ENCODE data around the gene GPC3.

The GPC3 gene

DNA sequence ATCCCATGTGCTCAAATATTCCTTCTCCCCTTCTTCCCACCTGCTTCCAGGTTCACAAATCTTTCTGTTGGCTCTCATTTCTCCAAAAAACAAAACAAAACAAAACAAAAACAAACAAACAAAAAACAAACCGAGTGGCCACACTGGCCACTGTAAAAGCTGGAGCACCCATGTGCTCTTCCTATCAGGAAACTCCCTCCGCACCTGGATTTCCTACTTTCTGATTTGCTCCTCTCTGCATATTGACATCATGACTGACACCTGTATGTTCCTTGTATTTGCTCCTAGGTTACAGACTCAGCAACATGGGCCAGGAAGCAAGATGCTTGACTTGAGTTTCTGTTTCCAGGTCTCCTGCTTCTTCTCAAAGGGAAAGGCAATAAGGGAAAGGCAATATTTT is 258.8 kb downstream of the GPC3 start:
- H3F3A ChIP-seq (ENCODE audit: insufficient read depth, low read length): no peaks in the 10 kb centered on the region
- H3K79me2 ChIP-seq (ENCODE audit: insufficient read depth, low read length): no peaks in the 10 kb centered on the region
- H2AFZ ChIP-seq (ENCODE audit: low read length): no peak overlapping the region
- no peak overlapping the region for H3K9ac ChIP-seq (ENCODE audit: low read length)
- H4K20me1 ChIP-seq (ENCODE audit: insufficient read depth, low read length): no peaks in the 10 kb centered on the region
- no peaks in the 10 kb centered on the region for H3K27me3 ChIP-seq (ENCODE audit: insufficient read depth, low read length)
- no peaks in the 10 kb centered on the region for H3K9me3 ChIP-seq (ENCODE audit: low read length)
- no peaks in the 10 kb centered on the region for H3K9me2 ChIP-seq (ENCODE audit: low read depth, low read length)
- H3K4me1 ChIP-seq (ENCODE audit: insufficient read depth, low read length, severe bottlenecking): no peaks in the 10 kb centered on the region
- TF ChIP-seq, protein P1, sequence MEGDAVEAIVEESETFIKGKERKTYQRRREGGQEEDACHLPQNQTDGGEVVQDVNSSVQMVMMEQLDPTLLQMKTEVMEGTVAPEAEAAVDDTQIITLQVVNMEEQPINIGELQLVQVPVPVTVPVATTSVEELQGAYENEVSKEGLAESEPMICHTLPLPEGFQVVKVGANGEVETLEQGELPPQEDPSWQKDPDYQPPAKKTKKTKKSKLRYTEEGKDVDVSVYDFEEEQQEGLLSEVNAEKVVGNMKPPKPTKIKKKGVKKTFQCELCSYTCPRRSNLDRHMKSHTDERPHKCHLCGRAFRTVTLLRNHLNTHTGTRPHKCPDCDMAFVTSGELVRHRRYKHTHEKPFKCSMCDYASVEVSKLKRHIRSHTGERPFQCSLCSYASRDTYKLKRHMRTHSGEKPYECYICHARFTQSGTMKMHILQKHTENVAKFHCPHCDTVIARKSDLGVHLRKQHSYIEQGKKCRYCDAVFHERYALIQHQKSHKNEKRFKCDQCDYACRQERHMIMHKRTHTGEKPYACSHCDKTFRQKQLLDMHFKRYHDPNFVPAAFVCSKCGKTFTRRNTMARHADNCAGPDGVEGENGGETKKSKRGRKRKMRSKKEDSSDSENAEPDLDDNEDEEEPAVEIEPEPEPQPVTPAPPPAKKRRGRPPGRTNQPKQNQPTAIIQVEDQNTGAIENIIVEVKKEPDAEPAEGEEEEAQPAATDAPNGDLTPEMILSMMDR (IDR thresholded peaks at IDR 0.05; ENCODE audit: low read length): no peak
- no peak for TF ChIP-seq EZH2 (IDR thresholded peaks at IDR 0.05; ENCODE audit: borderline replicate concordance, low read length)
- H3K4me2 ChIP-seq (ENCODE audit: low read length): no peak overlapping the region
- H3K27ac ChIP-seq (ENCODE audit: low read depth, low read length, poor library complexity, severe bottlenecking): no peak overlapping the region
- H3K4me3 ChIP-seq (ENCODE audit: low read depth, low read length, poor library complexity, severe bottlenecking): no peak overlapping the region
- no peaks in the 10 kb centered on the region for H3K36me3 ChIP-seq (ENCODE audit: insufficient read depth, low read length)

DNA sequence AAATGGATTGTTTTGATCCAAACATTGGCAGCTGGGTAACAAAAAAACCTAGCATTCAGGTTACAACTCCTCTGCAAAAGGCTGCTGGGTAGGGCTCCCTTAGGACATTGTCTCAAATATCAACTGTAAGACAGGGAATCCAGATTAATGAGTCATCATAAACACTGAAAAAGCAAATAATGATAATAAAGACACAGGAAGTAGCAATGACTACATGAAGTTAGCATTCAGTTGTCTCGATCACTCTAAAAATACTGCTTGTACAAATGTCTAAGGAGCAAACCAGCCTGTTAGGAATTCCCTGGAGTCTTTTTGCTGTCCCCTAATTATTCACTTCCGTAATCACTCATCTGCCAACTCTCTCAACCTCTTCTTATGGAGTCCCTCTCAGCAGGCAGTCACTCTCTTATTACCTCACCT is 259.2 kb downstream of the GPC3 start:
- Histone ChIP-seq H4K20me1 (ENCODE audit: insufficient read depth, low read length) (no peaks in the 10 kb centered on the region), H3K4me3 (ENCODE audit: low read depth, low read length, poor library complexity, severe bottlenecking) (no peak overlapping the region), H3K9ac (ENCODE audit: low read length) (no peak overlapping the region), H3K27me3 (ENCODE audit: insufficient read depth, low read length) (no peaks in the 10 kb centered on the region), H3K9me3 (ENCODE audit: low read length) (no peaks in the 10 kb centered on the region), H3F3A (ENCODE audit: insufficient read depth, low read length) (no peaks in the 10 kb centered on the region), H3K36me3 (ENCODE audit: insufficient read depth, low read length) (no peaks in the 10 kb centered on the region), H2AFZ (ENCODE audit: low read length) (no peak overlapping the region), H3K4me1 (ENCODE audit: insufficient read depth, low read length, severe bottlenecking) (no peaks in the 10 kb centered on the region), H3K79me2 (ENCODE audit: insufficient read depth, low read length) (no peaks in the 10 kb centered on the region), H3K4me2 (ENCODE audit: low read length) (no peak overlapping the region), H3K27ac (ENCODE audit: low read depth, low read length, poor library complexity, severe bottlenecking) (no peak overlapping the region), H3K9me2 (ENCODE audit: low read depth, low read length) (no peaks in the 10 kb centered on the region)
- no peak for TF ChIP-seq EZH2 (IDR thresholded peaks at IDR 0.05; ENCODE audit: borderline replicate concordance, low read length)
- TF ChIP-seq, protein P1 (IDR thresholded peaks at IDR 0.05; ENCODE audit: low read length): no peak

DNA sequence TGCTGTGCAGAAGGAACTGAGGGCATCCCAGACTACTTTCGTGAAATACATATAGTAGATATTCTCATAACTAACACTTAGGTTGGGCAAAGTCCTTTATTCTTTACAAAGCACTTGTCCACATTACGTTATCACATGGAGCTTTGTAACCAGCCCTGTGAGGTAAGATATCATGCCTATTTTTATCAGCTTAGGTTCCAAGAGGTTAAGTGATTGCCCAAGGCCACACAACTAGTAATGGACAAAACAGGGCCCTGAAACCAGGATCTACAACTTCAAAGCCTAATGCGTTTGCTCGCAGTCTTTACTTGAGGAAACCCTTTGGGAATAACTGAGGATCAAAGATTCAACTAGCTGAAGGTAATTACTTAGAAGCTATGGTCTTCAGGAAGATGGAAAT is 261.5 kb downstream of the GPC3 start:
- no peaks in the 10 kb centered on the region for H3K79me2 ChIP-seq (ENCODE audit: insufficient read depth, low read length)
- no peak overlapping the region for H3K4me3 ChIP-seq (ENCODE audit: low read depth, low read length, poor library complexity, severe bottlenecking)
- H3K9ac ChIP-seq (ENCODE audit: low read length): no peak overlapping the region
- H3K4me2 ChIP-seq (ENCODE audit: low read length): no peak overlapping the region
- no peak for TF ChIP-seq EZH2 (IDR thresholded peaks at IDR 0.05; ENCODE audit: borderline replicate concordance, low read length)
- TF ChIP-seq, protein P1 (IDR thresholded peaks at IDR 0.05; ENCODE audit: low read length): no peak
- no peaks in the 10 kb centered on the region for H3K27me3 ChIP-seq (ENCODE audit: insufficient read depth, low read length)
- H3K4me1 ChIP-seq (ENCODE audit: insufficient read depth, low read length, severe bottlenecking): no peaks in the 10 kb centered on the region
- H3K9me3 ChIP-seq (ENCODE audit: low read length): no peaks in the 10 kb centered on the region
- no peak overlapping the region for H2AFZ ChIP-seq (ENCODE audit: low read length)
- H3F3A ChIP-seq (ENCODE audit: insufficient read depth, low read length): no peaks in the 10 kb centered on the region
- no peaks in the 10 kb centered on the region for H4K20me1 ChIP-seq (ENCODE audit: insufficient read depth, low read length)
- H3K36me3 ChIP-seq (ENCODE audit: insufficient read depth, low read length): no peaks in the 10 kb centered on the region
- H3K27ac ChIP-seq (ENCODE audit: low read depth, low read length, poor library complexity, severe bottlenecking): no peak overlapping the region
- H3K9me2 ChIP-seq (ENCODE audit: low read depth, low read length): no peaks in the 10 kb centered on the region
